A673 (cell line): ENCODE data around the gene POMP.

ENCODE experiments used
- EZH2 ChIP-seq: fragments of 200-600 bp; sonication (generic); IDR thresholded peaks from 2 replicates; pipeline ENCODE4 v1.6.1; 2017; ENCODE audit warnings: borderline replicate concordance, low read depth, mild to moderate bottlenecking, mixed read lengths, antibody characterized with exemption, low read length; ENCODE audit not compliant: poor library complexity, severe bottlenecking
- TF ChIP-seq, protein P1 (sequence below): fragments of 300-800, 200-600 bp; sonication (generic); conservative IDR thresholded peaks from 2 replicates; pipeline ENCODE4 v1.5.1; 2017; ENCODE audit warnings: low read depth, mild to moderate bottlenecking, antibody characterized with exemption, low read length, moderate library complexity, mixed read lengths

- TF ChIP-seq, protein P1, sequence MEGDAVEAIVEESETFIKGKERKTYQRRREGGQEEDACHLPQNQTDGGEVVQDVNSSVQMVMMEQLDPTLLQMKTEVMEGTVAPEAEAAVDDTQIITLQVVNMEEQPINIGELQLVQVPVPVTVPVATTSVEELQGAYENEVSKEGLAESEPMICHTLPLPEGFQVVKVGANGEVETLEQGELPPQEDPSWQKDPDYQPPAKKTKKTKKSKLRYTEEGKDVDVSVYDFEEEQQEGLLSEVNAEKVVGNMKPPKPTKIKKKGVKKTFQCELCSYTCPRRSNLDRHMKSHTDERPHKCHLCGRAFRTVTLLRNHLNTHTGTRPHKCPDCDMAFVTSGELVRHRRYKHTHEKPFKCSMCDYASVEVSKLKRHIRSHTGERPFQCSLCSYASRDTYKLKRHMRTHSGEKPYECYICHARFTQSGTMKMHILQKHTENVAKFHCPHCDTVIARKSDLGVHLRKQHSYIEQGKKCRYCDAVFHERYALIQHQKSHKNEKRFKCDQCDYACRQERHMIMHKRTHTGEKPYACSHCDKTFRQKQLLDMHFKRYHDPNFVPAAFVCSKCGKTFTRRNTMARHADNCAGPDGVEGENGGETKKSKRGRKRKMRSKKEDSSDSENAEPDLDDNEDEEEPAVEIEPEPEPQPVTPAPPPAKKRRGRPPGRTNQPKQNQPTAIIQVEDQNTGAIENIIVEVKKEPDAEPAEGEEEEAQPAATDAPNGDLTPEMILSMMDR = no peak
- TF ChIP-seq EZH2 = no peak
Observed at GRCh38 chr13:28631801-28632200, 27.1 kb upstream of the POMP start.
